K562 (cell line): ENCODE results near the gene VAMP8. TPM values are rescaled to one million over a fixed set of nuclear protein-coding genes. Genes with fewer than 3 reads are reported as not detected.

Source experiments
- C11orf30 ChIP-seq: fragments of 450-650 bp; IDR thresholded peaks from 2 replicates; pipeline ENCODE4 v1.6.1; 2016; ENCODE audit warnings: low read depth, mild to moderate bottlenecking
- CREM ChIP-seq: IDR thresholded peaks from 2 replicates; pipeline ENCODE4 v1.6.1; 2014; ENCODE audit warnings: antibody characterized with exemption, low read depth
- CXXC5 ChIP-seq: fragments of 250-450 bp; sonication (Bioruptor Pico); IDR thresholded peaks from 2 replicates; pipeline ENCODE4 v1.8.0; 2022; ENCODE audit warnings: inconsistent platforms, mild to moderate bottlenecking, moderate library complexity
- ETV6 ChIP-seq, 3 experiments: fragments of 150-350 bp in 1 of 3; sonication (generic) in 1 of 3; formaldehyde crosslinking in 1 of 3; IDR thresholded peaks; 2 replicates each; pipeline versions ENCODE4 v1.6.1 to v1.8.0; 2014 to 2022; ENCODE audit warnings: borderline replicate concordance in 2 of 3, low read depth in 2 of 3, antibody characterized with exemption in 1 of 3, low read length in 1 of 3, mild to moderate bottlenecking in 1 of 3, missing genetic modification reagents in 1 of 3
- HDAC6 ChIP-seq: IDR thresholded peaks from 2 replicates; pipeline ENCODE4 v1.6.1; 2012; ENCODE audit warnings: low read depth, mild to moderate bottlenecking, control low read depth, inconsistent platforms, low read length, moderate library complexity
- IRF2 ChIP-seq: sonication (generic); formaldehyde crosslinking; IDR thresholded peaks from 2 replicates; pipeline ENCODE4 v1.8.1; 2022; ENCODE audit warnings: mild to moderate bottlenecking, missing genetic modification reagents
- KAT8 ChIP-seq: fragments of 450-650 bp; IDR thresholded peaks from 2 replicates; pipeline ENCODE4 v1.6.1; 2016; ENCODE audit warnings: low read depth, mild to moderate bottlenecking
- NR2F6 ChIP-seq: fragments of 450-650 bp; formaldehyde crosslinking; IDR thresholded peaks from 2 replicates; pipeline ENCODE4 v1.4.0; 2020; ENCODE audit warnings: mild to moderate bottlenecking
- PCBP1 ChIP-seq: fragments of 200-400 bp; formaldehyde crosslinking; IDR thresholded peaks from 2 replicates; pipeline ENCODE4 v1.6.1; 2018; ENCODE audit warnings: mild to moderate bottlenecking, low read depth, low read length; ENCODE audit not compliant: poor library complexity, severe bottlenecking
- PHB2 ChIP-seq: fragments of 450-650 bp; IDR thresholded peaks from 2 replicates; pipeline ENCODE4 v1.6.1; 2017; ENCODE audit warnings: low read depth
- SAFB ChIP-seq: fragments of 200-400 bp; formaldehyde crosslinking; IDR thresholded peaks from 2 replicates; pipeline ENCODE4 v1.6.1; 2017; ENCODE audit warnings: low read depth, low read length, borderline replicate concordance
- TARDBP ChIP-seq: fragments of 450-650 bp; IDR thresholded peaks from 2 replicates; pipeline ENCODE4 v1.6.1; 2016
- TBP ChIP-seq: optimal IDR thresholded peaks from 2 replicates; pipeline ENCODE3; 2011; ENCODE audit warnings: low read depth, low read length, improper control_type of control experiment
- TCF7L2 ChIP-seq: fragments of 150-350 bp; IDR thresholded peaks from 2 replicates; pipeline ENCODE4 v1.6.1; 2016; ENCODE audit warnings: low read depth, mild to moderate bottlenecking, low read length, moderate library complexity
- ZBTB1 ChIP-seq: sonication (generic); formaldehyde crosslinking; IDR thresholded peaks from 2 replicates; pipeline ENCODE4 v1.8.1; 2023; ENCODE audit warnings: missing genetic modification reagents, low read depth, mild to moderate bottlenecking, borderline replicate concordance
- ZKSCAN3 ChIP-seq: fragments of 250-450 bp; sonication (Bioruptor Pico); IDR thresholded peaks from 2 replicates; pipeline ENCODE4 v1.4.0; 2020
- ZNF280B ChIP-seq: fragments of 250-450 bp; sonication (Bioruptor Pico); IDR thresholded peaks from 2 replicates; pipeline ENCODE4 v1.5.1; 2021; ENCODE audit warnings: mild to moderate bottlenecking
- ZNF507 ChIP-seq: conservative IDR thresholded peaks from 2 replicates; pipeline ENCODE4 v1.6.1; 2017; ENCODE audit warnings: missing genetic modification characterization, missing compliant biosample characterization
- ZZZ3 ChIP-seq: fragments of 450-650 bp; IDR thresholded peaks from 2 replicates; pipeline ENCODE4 v1.6.1; 2016; ENCODE audit warnings: antibody characterized with exemption, mild to moderate bottlenecking, moderate library complexity
- polyA plus RNA-seq, 8 experiments: library from polyadenylated mRNA; depleted of rRNA in 4 of 8; stranded (reverse) in 5 of 8; unstranded in 3 of 8; fragments of >200 nt; fragmentation: Nextera tagmentation in 2 of 8; fragmentation: Illumina TruSeq in 1 of 8; extraction: Ambion mirVana in 2 of 8; extraction: Trizol in 1 of 8; gene quantifications; 2 replicates each; pipeline versions ENCODE4 v1.2.1 to v1.2.3, GENCODE V29; 2011 to 2014; ENCODE audit warnings: inconsistent platforms in 1 of 8, missing spikeins in 1 of 8
- total RNA-seq, 7 experiments: library from RNA; depleted of rRNA in 6 of 7; stranded (reverse); fragments of >200 nt in 6 of 7; fragmentation: Illumina TruSeq in 2 of 7; extraction: Trizol in 2 of 7; gene quantifications; 2 replicates each; pipeline versions ENCODE4 v1.2.1 to v1.2.3, GENCODE V29; 2011 to 2021; ENCODE audit warnings: low replicate concordance in 1 of 7
- TF ChIP-seq, protein P1 (sequence below), 2 experiments: fragments of 450-650 bp in 1 of 2; sonication (generic) in 1 of 2; formaldehyde crosslinking in 1 of 2; IDR thresholded peaks in 1 of 2; conservative IDR thresholded peaks in 1 of 2; 2 replicates each; pipeline versions ENCODE4 v1.6.1 to v1.8.1; 2016 to 2023; ENCODE audit warnings: mild to moderate bottlenecking in 2 of 2, moderate library complexity in 2 of 2, inconsistent platforms in 1 of 2, missing genetic modification reagents in 1 of 2
- TF ChIP-seq, protein P2 (sequence below), 2 experiments: fragments of 450-650 bp; IDR thresholded peaks; 2 replicates each; pipeline ENCODE4 v1.6.1; 2016

VAMP8 gene
- total and polyA plus RNA-seq, 9 of the 15 experiments (the other 6 are each of a cell fraction or from before 2014, with no cell fraction given): 107 to 571 (median 248) TPM

GRCh38 chr2:85611705-85612587, 34.6 kb downstream of the VAMP8 start, which contains the start of gene C2orf68 (continued):
- 0 out of 2 replicates have a peak, but pooled peaks have one; percentile 16 for TF ChIP-seq KAT8
- TF ChIP-seq NR2F6 (CRISPR knock-in tag): no peak
- TF ChIP-seq TBP: peak; percentile 91
- peak; percentile 98 for TF ChIP-seq ZZZ3
- TF ChIP-seq ETV6 (IDR thresholded peaks at IDR 0.05; ENCODE audit: borderline replicate concordance in 1 of 2, low read depth in 2 of 2, low read length in 1 of 2): no peak
- no peak for TF ChIP-seq ETV6 (CRISPR knock-in tag; IDR thresholded peaks at IDR 0.05; ENCODE audit: borderline replicate concordance)
- no peak for TF ChIP-seq HDAC6
- no peak for TF ChIP-seq PCBP1
- TF ChIP-seq TCF7L2: no peak
- no peak for TF ChIP-seq ZBTB1
- no peak for TF ChIP-seq ZKSCAN3 (CRISPR knock-in tag)
- TF ChIP-seq, protein P1, sequence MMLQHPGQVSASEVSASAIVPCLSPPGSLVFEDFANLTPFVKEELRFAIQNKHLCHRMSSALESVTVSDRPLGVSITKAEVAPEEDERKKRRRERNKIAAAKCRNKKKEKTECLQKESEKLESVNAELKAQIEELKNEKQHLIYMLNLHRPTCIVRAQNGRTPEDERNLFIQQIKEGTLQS (IDR thresholded peaks at IDR 0.05): no peak
- TF ChIP-seq, protein P1 (CRISPR knock-in tag; conservative IDR thresholded peaks at IDR 0.05): no peak
- no peak for TF ChIP-seq TARDBP
- no peak for TF ChIP-seq ZNF507 (tag)
- no peak for TF ChIP-seq ZNF280B (CRISPR knock-in tag)
- no peak for TF ChIP-seq IRF2 (CRISPR knock-in tag)
- TF ChIP-seq CXXC5 (CRISPR knock-in tag): peak; percentile 83
- TF ChIP-seq SAFB: no peak
- peak; percentile 51 for TF ChIP-seq CREM
- TF ChIP-seq PHB2: no peak
- TF ChIP-seq, protein P2, sequence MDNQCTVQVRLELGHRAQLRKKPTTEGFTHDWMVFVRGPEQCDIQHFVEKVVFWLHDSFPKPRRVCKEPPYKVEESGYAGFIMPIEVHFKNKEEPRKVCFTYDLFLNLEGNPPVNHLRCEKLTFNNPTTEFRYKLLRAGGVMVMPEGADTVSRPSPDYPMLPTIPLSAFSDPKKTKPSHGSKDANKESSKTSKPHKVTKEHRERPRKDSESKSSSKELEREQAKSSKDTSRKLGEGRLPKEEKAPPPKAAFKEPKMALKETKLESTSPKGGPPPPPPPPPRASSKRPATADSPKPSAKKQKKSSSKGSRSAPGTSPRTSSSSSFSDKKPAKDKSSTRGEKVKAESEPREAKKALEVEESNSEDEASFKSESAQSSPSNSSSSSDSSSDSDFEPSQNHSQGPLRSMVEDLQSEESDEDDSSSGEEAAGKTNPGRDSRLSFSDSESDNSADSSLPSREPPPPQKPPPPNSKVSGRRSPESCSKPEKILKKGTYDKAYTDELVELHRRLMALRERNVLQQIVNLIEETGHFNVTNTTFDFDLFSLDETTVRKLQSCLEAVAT (IDR thresholded peaks at IDR 0.05): no peak
- TF ChIP-seq C11orf30: peak; percentile 34
